Memory B cell (primary cell): ENCODE data around the gene FIBCD1.
A peak's percentile ranks its signal among the peaks of the same experiment; 100 is the strongest.

Experiments
- ATAC-seq: fragments of 150-1000 bp; cut with Tn5 transposase; 2 replicates; pipeline ENCODE4 v1.10.0; 2021; ENCODE audit warnings: low read depth, mild to moderate bottlenecking, moderate library complexity
- DNase-seq, 2 donors: peaks; one replicate each; pipeline ENCODE4 v3.0.0; 2022; ENCODE audit warnings: low spot score in 2 of 2
- H3K27ac Mint-ChIP-seq: one replicate; pipeline ENCODE4 v1.8.0; 2022; ENCODE audit warnings: mild to moderate bottlenecking, moderate library complexity, mixed read lengths
- H3K27me3 Mint-ChIP-seq: one replicate; pipeline ENCODE4 v1.8.0; 2022; ENCODE audit warnings: mixed read lengths
- H3K36me3 Mint-ChIP-seq: one replicate; pipeline ENCODE4 v1.8.0; 2022; ENCODE audit warnings: mild to moderate bottlenecking, mixed read lengths
- H3K4me1 Mint-ChIP-seq: one replicate; pipeline ENCODE4 v1.8.0; 2022; ENCODE audit warnings: mixed read lengths
- H3K4me3 Mint-ChIP-seq: one replicate; pipeline ENCODE4 v1.8.0; 2022; ENCODE audit warnings: mild to moderate bottlenecking, moderate library complexity, mixed read lengths
- H3K9me3 Mint-ChIP-seq: one replicate; pipeline ENCODE4 v1.8.0; 2022; ENCODE audit warnings: mixed read lengths

Gene FIBCD1

DNA sequence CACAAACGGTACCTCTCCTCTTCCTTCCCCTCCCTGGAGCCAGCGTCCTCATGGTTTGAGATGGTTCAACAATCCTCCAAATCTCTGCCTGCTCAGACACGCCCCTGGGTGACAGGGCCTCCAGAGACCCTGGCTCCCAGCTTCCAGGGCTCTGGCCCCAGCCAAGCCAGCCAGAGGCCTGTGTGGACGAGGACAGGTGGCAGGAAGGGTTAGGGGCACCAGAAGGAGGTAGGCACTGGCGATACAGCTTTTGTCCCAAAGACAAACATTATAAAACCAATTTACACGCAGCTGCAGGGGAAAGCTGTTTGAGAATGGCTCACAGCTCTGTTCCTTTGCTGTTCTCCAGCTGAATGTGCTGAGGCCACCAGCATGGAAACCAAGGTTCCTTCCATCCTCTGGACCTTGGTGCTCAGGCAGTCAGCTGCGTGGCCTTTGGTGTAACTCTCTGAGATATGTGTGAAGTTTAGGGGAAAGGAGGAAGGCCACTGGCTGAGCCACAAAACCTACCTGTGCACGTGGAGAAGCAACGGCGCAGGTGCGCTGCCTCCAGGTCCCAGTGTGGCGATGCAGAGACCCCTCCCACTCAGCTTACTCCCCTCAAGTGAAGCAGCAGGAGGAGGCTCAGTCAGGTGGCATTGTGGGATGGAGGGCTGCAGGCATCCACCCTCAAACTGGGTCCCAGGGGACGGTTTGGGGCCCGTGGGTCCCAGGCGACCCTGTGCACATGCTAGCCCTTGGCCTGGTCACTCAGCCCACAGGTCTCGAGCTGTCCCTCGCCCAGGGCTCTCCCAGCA, 38.1 kb downstream of the FIBCD1 start:
- no peak for DNase-seq

DNA sequence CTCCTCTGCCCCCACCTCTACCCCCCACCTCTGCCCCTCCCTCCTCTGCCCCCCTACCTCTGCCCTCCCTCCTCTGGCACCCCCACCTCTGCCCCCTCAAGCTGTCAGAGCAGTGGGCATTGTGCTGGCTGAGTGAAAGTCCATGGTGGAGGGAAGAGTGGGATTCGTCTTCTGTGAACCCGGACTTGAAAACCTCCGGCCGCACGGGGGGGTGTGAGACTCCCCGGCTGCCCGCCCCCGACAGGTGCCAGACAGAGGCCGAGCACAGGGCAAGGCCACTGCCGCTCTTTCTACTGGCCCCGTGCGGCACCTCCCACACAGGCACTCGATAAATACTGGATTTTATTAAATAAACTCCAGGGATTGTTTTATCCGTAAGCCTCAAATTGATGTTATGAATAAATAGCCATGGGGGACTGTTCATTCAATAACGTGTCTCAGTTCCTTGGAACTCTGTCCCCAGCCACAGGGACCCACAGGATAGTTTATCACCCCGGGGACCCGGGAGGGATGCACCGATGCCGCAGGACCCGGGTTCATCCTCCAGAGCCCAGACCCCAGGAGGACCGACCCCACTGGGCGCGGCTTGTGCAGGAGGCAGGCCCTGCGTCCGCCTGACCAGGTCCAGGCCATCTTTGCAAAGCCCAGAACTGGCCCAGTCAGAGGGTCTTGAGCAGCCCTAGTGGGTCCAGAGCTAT, 39.8 kb downstream of the FIBCD1 start:
- ATAC-seq (no peak), DNase-seq (no peak)
- Mint-ChIP-seq H3K4me1 (no peaks in the 10 kb centered on the region), H3K27me3 (peaks cover 11% of the 10 kb centered on the region), H3K4me3 (no peak overlapping the region), H3K9me3 (no peaks in the 10 kb centered on the region), H3K27ac (no peak overlapping the region), H3K36me3 (no peaks in the 10 kb centered on the region)

More for the DNA sequence above, 38.1 kb downstream of the FIBCD1 start:
- no peaks in the 10 kb centered on the region for H3K36me3 Mint-ChIP-seq
- ATAC-seq: no peak
- H3K27ac Mint-ChIP-seq: no peak overlapping the region
- H3K9me3 Mint-ChIP-seq: no peaks in the 10 kb centered on the region
- peaks cover 12% of the 10 kb centered on the region for H3K27me3 Mint-ChIP-seq
- H3K4me3 Mint-ChIP-seq: no peak overlapping the region
- no peaks in the 10 kb centered on the region for H3K4me1 Mint-ChIP-seq

DNA sequence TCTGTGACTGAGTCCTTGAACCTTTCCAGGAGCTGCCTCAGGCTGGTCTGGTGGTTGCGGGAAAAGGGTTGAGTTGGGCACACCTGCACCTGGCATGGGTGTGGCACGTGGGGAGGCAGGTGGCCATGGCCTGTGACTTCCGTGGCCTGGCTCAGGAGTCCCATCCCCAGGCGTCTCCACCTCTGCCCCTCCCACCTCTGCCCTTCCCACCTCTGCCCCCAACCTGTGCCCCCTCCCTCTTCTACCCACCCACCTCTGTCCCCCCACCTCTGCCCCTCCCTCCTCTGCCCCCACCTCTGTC, 40.5 kb downstream of the FIBCD1 start:
- no peak for DNase-seq
- Mint-ChIP-seq H3K36me3 (no peaks in the 10 kb centered on the region), H3K27me3 (peaks cover 7% of the 10 kb centered on the region), H3K27ac (no peak overlapping the region), H3K4me1 (no peaks in the 10 kb centered on the region), H3K9me3 (no peaks in the 10 kb centered on the region), H3K4me3 (no peak overlapping the region)
- ATAC-seq: no peak

DNA sequence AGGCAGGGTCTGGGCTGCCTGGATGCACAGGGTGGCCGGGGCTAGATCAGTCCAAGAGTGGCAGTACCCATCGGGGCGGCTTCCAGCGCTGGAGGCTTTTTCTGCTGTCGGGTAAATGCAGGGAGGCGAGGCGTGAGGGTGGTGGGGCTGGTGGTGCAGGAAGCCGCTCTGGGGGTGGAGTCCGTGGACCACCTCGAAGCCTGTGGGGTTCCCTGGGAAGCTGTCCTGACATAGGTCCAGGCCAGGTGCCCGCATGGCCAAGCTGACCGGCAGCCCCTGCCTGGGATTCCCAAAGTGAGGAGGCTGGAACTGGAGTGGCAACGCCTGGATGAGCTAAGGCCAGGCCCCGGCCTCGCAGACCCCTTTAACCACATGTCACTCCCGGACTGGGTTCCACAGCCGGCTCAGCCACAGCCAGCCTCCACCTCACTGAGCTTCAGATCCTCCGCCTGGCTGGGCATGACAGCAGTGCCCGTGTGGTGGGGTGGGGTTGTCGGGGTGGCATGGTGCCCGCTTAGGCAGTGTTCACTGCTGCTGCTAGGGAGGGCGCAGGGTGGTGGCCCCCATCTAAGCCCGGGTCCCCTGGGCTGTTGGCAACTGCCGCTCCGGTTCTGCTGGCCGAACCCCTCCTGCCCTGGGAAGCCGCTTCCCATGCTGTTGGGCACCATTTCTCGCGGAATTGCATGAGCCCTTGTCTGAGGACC, 41.0 kb downstream of the FIBCD1 start:
- H3K4me3 Mint-ChIP-seq: no peak overlapping the region
- ATAC-seq: no peak
- no peak for DNase-seq
- no peak overlapping the region for H3K27ac Mint-ChIP-seq
- no peaks in the 10 kb centered on the region for H3K36me3 Mint-ChIP-seq
- H3K9me3 Mint-ChIP-seq: no peaks in the 10 kb centered on the region
- no peaks in the 10 kb centered on the region for H3K4me1 Mint-ChIP-seq
- H3K27me3 Mint-ChIP-seq: peaks cover 6% of the 10 kb centered on the region

DNA sequence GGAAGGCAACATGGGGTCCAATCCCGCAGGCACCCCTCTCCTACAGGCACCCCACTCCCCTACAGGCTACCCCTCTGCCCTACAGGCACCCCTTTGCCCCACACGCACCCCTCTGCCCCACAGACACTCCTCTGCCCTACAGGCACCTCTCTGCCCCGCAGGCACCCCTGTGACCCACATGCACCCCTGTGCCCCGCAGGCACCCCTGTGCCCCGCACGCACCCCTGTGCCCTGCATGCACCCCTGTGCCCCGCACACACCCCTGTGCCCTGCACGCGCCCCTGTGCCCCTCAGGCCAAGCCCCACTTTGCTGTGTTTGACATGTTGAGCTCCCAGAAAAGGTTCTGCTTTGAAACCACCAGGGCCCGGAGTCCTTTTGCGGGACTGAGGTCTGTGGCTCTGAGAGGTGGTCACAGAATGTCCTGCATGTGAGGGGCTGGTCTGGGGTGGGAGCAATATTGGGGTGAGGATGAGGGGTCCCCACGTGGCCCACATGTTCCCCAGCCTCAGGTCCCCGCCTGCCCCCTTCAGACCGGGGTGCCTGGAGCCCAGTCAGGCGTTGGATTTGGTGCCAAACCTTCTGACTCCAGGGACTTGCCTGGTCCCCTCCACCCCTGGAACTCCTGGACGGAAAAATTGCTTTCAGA, 41.8 kb downstream of the FIBCD1 start:
- DNase-seq: no peak
- no peak overlapping the region for H3K4me3 Mint-ChIP-seq
- peaks cover 5% of the 10 kb centered on the region for H3K27me3 Mint-ChIP-seq
- H3K36me3 Mint-ChIP-seq: peaks cover 2% of the 10 kb centered on the region
- no peaks in the 10 kb centered on the region for H3K4me1 Mint-ChIP-seq
- no peak overlapping the region for H3K27ac Mint-ChIP-seq
- no peak for ATAC-seq
- no peaks in the 10 kb centered on the region for H3K9me3 Mint-ChIP-seq

DNA sequence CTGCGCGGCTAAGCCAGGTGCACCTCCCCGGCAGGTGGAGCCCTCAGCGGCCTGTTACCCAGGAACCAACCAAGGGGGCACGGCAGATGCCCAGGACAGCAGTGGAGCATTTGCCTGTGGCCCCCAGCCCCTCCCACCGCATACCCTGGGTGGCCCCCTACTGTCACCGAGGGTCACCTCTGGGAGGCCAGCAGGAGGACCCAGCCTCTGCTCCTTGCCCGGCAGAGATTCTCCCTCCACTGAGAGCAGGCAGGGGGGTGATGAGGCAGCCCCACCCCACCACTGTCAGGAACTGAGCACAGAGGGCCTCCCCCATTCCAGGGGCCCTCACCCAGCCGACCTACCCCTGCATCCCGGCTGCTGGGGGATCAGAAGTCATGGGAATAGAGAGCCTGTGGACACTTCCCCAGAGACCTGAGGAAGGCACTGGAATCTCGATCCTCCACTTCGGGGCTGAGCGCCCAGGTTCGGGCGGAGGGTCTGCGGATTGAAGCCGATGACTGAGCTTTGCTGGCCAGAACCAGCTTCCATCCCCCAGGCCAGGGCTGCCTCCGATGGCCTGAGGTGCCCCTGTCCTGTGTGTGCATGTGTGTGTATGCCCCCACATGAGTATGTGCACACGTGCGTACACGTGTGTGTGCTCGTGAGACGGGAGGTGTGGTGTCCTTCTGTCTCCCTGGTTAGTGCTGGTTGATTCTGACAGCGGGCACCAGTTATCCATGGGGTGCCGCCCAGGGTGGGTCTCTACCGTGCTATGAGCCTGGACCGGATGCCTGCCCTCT, 42.6 kb downstream of the FIBCD1 start, which contains the start of gene QRFP:
Gene QRFP (minus strand): TSS at position 580 of the 782 bp plus-strand sequence. CDS start 2,974 bp downstream, outside the sequence.
- Mint-ChIP-seq H3K27me3 (peaks cover 5% of the 10 kb centered on the region), H3K27ac (no peak within 1 kb of the TSS), H3K9me3 (no peaks in the 10 kb centered on the region), H3K4me1 (no peaks in the 10 kb centered on the region), H3K4me3 (no peak within 1 kb of the TSS), H3K36me3 (peaks cover 2% of the 10 kb centered on the region)
- DNase-seq (no peak), ATAC-seq (no peak)

DNA sequence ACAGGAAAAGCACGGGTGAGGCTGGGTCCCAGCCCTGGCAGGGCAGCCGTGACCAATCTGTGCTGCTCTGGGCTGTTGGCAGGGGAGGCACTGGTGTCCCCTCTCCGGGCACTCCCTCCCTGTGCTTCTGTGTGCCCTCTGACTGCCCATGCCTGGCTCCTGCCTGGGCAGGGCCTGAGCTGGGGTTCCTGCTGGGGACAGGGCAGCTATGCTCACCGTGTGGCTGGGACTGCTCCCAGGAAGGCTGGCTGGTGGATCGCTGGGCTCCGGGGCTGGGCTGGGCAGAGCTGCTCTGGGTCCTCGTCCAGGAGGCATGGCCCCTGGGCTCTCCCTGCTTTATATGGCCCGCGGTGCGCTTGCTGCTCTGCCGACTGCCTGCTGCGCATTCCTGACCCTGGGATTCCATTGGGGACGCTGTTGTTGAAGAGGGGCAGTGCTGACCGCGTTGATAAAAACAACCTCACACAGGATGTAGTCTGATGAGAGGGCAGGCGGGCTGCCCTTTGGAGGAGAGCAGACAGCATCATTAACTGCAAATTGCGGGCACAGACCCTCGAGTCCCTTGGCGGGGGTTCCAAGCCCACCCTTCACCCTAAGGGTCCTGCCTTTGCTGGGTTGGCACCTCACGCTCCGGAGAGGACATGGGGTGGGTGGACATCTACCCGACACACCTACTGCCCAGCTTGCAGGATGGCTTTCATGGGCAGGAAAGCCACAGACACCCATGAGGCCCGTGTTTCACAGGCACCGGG, 43.4 kb downstream of the FIBCD1 start:
- H3K36me3 Mint-ChIP-seq: peaks cover 2% of the 10 kb centered on the region
- ATAC-seq (no peak), DNase-seq (no peak)
- no peak overlapping the region for H3K27ac Mint-ChIP-seq
- no peaks in the 10 kb centered on the region for H3K4me1 Mint-ChIP-seq
- H3K27me3 Mint-ChIP-seq: peaks cover 5% of the 10 kb centered on the region
- no peak overlapping the region for H3K4me3 Mint-ChIP-seq
- no peaks in the 10 kb centered on the region for H3K9me3 Mint-ChIP-seq

DNA sequence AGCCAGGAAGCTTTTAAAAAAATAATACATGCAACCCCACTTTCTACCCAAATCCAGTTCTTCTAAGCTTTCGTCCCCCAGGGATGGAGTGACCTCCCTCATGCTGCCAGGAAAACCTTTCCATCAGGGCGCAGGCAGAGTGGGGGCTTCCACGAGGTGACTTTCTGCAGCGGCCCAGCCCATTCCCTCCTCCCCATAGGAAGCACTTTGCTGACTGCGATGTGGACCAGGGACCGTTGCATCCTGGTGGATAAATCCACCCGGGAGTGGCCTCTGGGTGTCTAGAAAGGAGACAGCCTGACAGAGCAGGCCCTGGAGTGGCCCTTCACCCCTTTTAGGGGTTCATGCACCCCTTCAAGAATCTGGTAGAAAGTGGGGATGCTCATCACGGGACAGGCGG, 44.0 kb downstream of the FIBCD1 start:
- Mint-ChIP-seq H3K36me3 (peaks cover 2% of the 10 kb centered on the region), H3K27ac (no peak overlapping the region), H3K4me3 (no peak overlapping the region), H3K9me3 (no peaks in the 10 kb centered on the region), H3K4me1 (no peaks in the 10 kb centered on the region), H3K27me3 (peaks cover 2% of the 10 kb centered on the region)
- no peak for DNase-seq
- ATAC-seq: no peak

DNA sequence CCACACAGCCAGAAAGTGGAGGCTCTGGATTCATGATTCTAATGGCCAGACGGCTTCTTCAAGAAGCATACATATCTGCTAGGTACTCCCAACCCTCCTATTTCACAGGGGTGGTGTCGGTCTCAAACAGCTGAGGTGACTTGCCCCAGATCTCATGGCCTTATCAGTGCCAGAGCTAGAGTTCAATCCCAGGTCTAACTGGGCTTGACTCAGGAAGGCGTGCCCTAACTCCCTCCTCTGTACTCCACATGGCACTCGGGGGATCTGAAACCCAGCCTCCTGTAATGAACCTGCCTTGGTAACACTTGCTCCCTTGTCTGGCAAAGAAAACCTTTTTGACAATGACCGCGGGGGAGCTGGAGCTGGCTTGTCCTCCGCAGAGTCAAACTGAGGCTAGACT, 44.5 kb downstream of the FIBCD1 start:
- Mint-ChIP-seq H3K4me3 (no peak overlapping the region), H3K9me3 (no peaks in the 10 kb centered on the region), H3K27ac (no peak overlapping the region), H3K36me3 (peaks cover 2% of the 10 kb centered on the region), H3K27me3 (no peaks in the 10 kb centered on the region), H3K4me1 (no peaks in the 10 kb centered on the region)
- DNase-seq (no peak), ATAC-seq (no peak)

DNA sequence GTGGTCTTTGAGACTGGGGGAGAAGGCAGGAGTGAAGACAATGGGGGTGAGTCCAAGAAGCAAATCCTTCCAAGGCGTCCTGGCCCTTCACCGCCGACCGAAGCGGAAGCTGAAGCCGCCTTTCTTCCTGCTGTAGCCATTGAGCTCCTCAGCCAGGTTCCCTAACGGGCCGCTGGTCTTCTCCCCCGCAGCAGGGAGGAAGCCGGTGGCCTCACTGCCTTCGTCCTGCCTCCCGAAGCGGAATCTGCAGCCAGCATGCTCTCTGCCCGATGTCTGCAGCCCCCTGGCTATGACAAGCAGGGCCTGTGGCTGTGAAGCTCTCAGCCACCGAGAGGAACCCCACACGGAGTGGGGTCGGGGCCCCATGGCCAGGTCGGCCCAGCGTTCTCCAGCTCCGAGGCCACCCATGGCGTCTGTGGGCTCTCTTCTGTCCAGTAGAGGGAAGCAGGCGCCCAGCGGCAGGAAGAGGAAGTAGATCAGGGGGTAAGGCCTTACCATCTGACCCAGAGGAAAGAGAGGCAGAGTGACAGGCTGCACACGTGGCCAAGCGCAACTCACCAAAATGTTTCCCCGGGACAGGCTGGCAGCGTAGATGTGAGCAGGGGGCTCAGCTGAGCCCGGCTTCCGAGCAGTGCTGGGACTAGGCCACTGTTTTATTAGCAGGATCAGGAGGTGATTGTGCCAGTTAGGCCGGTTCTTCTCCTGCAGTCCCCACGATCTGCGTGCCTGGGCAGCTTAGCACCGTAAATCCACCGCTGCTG, 45.5 kb downstream of the FIBCD1 start:
- ATAC-seq: peak; percentile 35
- H3K27me3 Mint-ChIP-seq: no peaks in the 10 kb centered on the region
- no peak for DNase-seq
- H3K9me3 Mint-ChIP-seq: no peaks in the 10 kb centered on the region
- no peaks in the 10 kb centered on the region for H3K4me1 Mint-ChIP-seq
- peaks cover 2% of the 10 kb centered on the region for H3K36me3 Mint-ChIP-seq
- H3K27ac Mint-ChIP-seq: no peak overlapping the region
- H3K4me3 Mint-ChIP-seq: no peak overlapping the region

DNA sequence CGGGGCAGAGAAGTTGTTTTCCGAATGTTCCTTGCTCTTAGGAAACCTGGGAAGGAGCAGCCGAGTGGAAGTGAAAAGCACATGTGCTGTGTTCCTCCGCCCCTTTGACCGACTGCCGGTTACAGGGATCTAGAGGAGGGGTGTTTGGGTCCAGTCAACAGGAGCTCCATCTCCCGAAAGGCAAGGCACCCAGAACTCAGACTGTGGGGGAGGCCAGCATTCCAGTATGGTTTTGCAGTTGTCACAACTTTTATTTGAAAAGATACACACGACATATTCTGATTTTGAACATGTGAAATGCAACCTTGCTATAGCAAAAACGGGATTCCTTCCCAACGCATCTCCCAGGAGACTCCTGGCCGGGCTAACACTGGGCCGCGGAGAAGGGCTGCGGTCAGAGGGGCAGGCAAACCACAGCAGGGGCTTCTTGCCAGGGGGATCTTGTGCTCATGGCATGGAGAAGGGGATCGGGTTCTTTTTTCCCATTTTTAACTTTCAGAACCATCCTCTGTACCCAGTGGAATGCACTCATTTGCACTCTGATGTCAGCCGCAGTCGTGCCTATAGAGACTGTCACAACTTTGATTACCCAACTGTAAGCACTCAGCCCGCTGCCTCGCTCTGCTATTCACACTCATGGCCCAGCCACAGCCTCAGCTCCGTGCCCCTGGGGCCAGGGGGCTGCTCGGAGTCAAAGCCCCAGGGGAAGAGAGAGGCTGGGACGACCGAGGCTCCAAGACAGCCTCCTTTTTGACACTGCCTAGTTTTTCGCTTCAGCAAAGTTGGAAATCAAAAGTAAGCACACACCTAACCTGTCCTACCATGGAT, 46.4 kb downstream of the FIBCD1 start:
- no peaks in the 10 kb centered on the region for H3K9me3 Mint-ChIP-seq
- ATAC-seq: no peak
- H3K4me3 Mint-ChIP-seq: no peak overlapping the region
- no peak for DNase-seq
- H3K36me3 Mint-ChIP-seq: peaks cover 6% of the 10 kb centered on the region
- H3K27me3 Mint-ChIP-seq: no peaks in the 10 kb centered on the region
- no peak overlapping the region for H3K27ac Mint-ChIP-seq
- no peaks in the 10 kb centered on the region for H3K4me1 Mint-ChIP-seq
